GM12875 (cell line): ENCODE data around the gene ANKRD34A.

Source experiments
- H3K4me3 ChIP-seq: one replicate; pipeline ENCODE4 v1.5.1; 2011; ENCODE audit warnings: low read depth, low read length, control low read depth
- CTCF ChIP-seq: IDR thresholded peaks from 2 replicates; pipeline ENCODE4 v1.5.1; 2011; ENCODE audit warnings: low read depth, mild to moderate bottlenecking, control low read depth, inconsistent platforms, low read length, moderate library complexity, borderline replicate concordance; ENCODE audit not compliant: insufficient read depth

The ANKRD34A gene

GRCh38 chr1:145983206-145983675 is 18.9 kb upstream of the ANKRD34A start:
- H3K4me3 ChIP-seq, result no peak overlapping the region
- no peak for TF ChIP-seq CTCF

- H3K4me3 ChIP-seq, result no peak overlapping the region
- TF ChIP-seq CTCF, result no peak
These were observed 17.8 kb upstream of the ANKRD34A start for GRCh38 chr1:145982010-145982723.

- no peak for TF ChIP-seq CTCF
- H3K4me3 ChIP-seq, result no peak overlapping the region
These were observed 16.2 kb upstream of the ANKRD34A start for GRCh38 chr1:145980457-145980994.

GRCh38 chr1:145979746-145980456 is 15.5 kb upstream of the ANKRD34A start:
- no peak overlapping the region for H3K4me3 ChIP-seq
- TF ChIP-seq CTCF, result no peak

GRCh38 chr1:145978854-145979745 is 14.7 kb upstream of the ANKRD34A start:
- TF ChIP-seq CTCF, result peak; percentile 50; the same call in 1 of the 2 replicates
- H3K4me3 ChIP-seq, result peak overlapping the region; percentile 31

GRCh38 chr1:145978471-145978853 is 14.1 kb upstream of the ANKRD34A start:
- TF ChIP-seq CTCF, result no peak
- H3K4me3 ChIP-seq, result no peak overlapping the region
